Measurements from ENCODE around the gene SARM1.

The SARM1 gene

DNA sequence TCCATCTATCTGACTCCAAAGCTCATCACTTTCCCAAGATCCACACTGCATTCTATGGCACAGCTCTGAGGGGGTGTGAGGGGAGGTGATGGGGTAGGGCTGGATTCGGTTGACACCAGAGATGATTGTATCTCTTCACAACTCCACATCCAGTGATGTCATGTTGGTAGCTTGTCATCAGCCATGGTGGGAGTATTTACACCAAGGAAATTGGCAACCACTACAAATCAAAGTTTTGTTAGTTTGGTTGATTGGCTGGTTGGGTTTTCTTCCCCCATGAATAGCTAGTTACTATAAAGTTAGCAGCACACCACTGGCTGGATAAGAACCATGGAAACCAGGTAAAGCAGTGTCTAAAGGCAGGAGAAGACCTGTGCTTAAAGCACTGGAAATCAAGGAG lies 19.5 kb downstream of the SARM1 start:
- no peak overlapping the region for H3K4me3 ChIP-seq (ENCODE audit: low read length)
- H3K9ac ChIP-seq (ENCODE audit: low read depth, low read length) = no peak overlapping the region
- peaks cover 9% of the 10 kb centered on the region for H3K27me3 ChIP-seq (ENCODE audit: insufficient read depth, low read length)
- H3K27ac ChIP-seq (ENCODE audit: low read length) = no peak overlapping the region
- no peaks in the 10 kb centered on the region; the same call in 1 of the 2 replicates for H3K36me3 ChIP-seq (ENCODE audit: insufficient read depth, low read depth, low read length)
- no peaks in the 10 kb centered on the region for H3K4me1 ChIP-seq (ENCODE audit: insufficient read depth, low read length)
- H3K9me3 ChIP-seq (ENCODE audit: insufficient read depth, low read depth, low read length) = no peaks in the 10 kb centered on the region

DNA sequence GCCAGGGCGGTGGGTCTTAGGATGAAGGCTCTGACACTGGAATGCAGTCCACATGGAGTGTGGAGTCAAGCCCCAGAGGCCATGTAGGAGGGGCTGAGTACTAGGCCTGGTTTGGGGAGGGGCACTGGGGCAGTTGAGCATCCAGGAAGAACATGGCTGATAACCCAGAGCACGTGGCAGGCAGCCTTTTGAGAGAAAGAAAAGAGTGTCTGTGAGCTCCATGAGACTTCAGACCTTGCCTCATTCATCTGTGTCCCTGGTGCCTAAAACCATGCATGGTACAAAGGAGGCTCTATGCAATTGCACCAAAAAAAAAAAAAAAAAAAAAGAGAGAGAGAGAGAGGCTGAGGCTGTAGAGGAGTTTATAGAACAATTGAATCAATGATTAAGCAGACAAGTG lies 19.9 kb downstream of the SARM1 start:
- Histone ChIP-seq H3K4me3 (ENCODE audit: low read length) (no peak overlapping the region), H3K9ac (ENCODE audit: low read depth, low read length) (no peak overlapping the region), H3K4me1 (ENCODE audit: insufficient read depth, low read length) (no peaks in the 10 kb centered on the region), H3K27me3 (ENCODE audit: insufficient read depth, low read length) (peaks cover 5% of the 10 kb centered on the region), H3K27ac (ENCODE audit: low read length) (no peak overlapping the region), H3K36me3 (ENCODE audit: insufficient read depth, low read depth, low read length) (no peaks in the 10 kb centered on the region; the same call in 1 of the 2 replicates), H3K9me3 (ENCODE audit: insufficient read depth, low read depth, low read length) (no peaks in the 10 kb centered on the region)

DNA sequence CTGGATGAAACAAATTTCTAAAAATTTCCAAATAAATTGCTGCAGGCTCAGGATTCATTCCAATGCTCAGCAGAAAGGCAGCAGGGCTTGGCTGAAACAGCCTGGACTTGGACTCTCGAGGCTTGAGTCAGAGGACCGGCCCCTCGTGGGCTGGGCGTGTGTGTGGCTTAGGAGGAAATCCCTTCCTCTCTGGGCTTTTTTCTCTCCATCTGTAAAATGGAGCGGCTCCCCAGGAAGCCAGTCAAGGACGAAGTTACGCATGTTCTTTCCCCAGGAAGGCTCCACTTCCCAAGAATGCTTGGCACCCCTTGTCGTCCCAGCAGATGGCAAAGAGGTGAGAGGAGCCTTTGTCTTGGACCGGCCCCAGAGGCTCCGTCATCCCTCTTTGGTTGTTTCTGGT lies 21.0 kb downstream of the SARM1 start:
- no peaks in the 10 kb centered on the region; the same call in 1 of the 2 replicates for H3K27me3 ChIP-seq (ENCODE audit: insufficient read depth, low read length)
- no peak overlapping the region for H3K27ac ChIP-seq (ENCODE audit: low read length)
- H3K9me3 ChIP-seq (ENCODE audit: insufficient read depth, low read depth, low read length) = no peaks in the 10 kb centered on the region
- no peak overlapping the region for H3K4me3 ChIP-seq (ENCODE audit: low read length)
- H3K36me3 ChIP-seq (ENCODE audit: insufficient read depth, low read depth, low read length) = no peaks in the 10 kb centered on the region; the same call in 1 of the 2 replicates
- H3K4me1 ChIP-seq (ENCODE audit: insufficient read depth, low read length) = no peaks in the 10 kb centered on the region
- no peak overlapping the region for H3K9ac ChIP-seq (ENCODE audit: low read depth, low read length)

GRCh38 chr17:28394337-28395116 lies 23.0 kb downstream of the SARM1 start:
- Histone ChIP-seq H3K4me3 (ENCODE audit: low read length) (no peak overlapping the region), H3K27ac (ENCODE audit: low read length) (no peak overlapping the region), H3K9ac (ENCODE audit: low read depth, low read length) (no peak overlapping the region), H3K36me3 (ENCODE audit: insufficient read depth, low read depth, low read length) (peaks cover 10% of the 10 kb centered on the region; the same call in 1 of the 2 replicates), H3K4me1 (ENCODE audit: insufficient read depth, low read length) (no peaks in the 10 kb centered on the region), H3K27me3 (ENCODE audit: insufficient read depth, low read length) (no peaks in the 10 kb centered on the region; the same call in 1 of the 2 replicates), H3K9me3 (ENCODE audit: insufficient read depth, low read depth, low read length) (no peaks in the 10 kb centered on the region)

DNA sequence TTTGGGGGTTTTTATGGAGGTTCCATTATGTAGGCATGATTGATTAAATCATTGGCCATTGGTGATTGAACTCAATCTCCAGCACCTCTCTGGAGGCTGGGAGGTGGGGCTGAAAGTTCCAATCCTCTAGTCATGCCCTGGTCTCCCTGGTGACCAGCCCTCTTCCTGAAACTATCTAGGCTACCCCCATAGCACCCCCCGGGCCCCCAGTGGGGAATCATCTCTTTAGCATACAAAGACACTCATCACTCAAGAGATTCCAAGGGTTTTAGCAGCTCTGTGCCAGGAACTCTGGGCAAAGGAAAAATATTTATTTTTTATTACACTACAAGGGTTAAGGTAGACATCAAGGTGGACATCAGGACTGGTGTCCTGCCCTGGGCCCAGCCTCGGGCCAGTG lies 23.9 kb downstream of the SARM1 start:
- H3K27me3 ChIP-seq (ENCODE audit: insufficient read depth, low read length) = peaks cover 5% of the 10 kb centered on the region; the same call in 1 of the 2 replicates
- H3K27ac ChIP-seq (ENCODE audit: low read length) = no peak overlapping the region
- no peaks in the 10 kb centered on the region for H3K9me3 ChIP-seq (ENCODE audit: insufficient read depth, low read depth, low read length)
- peaks cover 10% of the 10 kb centered on the region; the same call in 1 of the 2 replicates for H3K36me3 ChIP-seq (ENCODE audit: insufficient read depth, low read depth, low read length)
- H3K4me1 ChIP-seq (ENCODE audit: insufficient read depth, low read length) = no peaks in the 10 kb centered on the region
- no peak overlapping the region for H3K9ac ChIP-seq (ENCODE audit: low read depth, low read length)
- H3K4me3 ChIP-seq (ENCODE audit: low read length) = no peak overlapping the region

- Histone ChIP-seq H3K27ac (ENCODE audit: low read length) (no peak overlapping the region), H3K27me3 (ENCODE audit: insufficient read depth, low read length) (peaks cover 10% of the 10 kb centered on the region), H3K36me3 (ENCODE audit: insufficient read depth, low read depth, low read length) (peaks cover 10% of the 10 kb centered on the region; the same call in 1 of the 2 replicates), H3K9me3 (ENCODE audit: insufficient read depth, low read depth, low read length) (no peaks in the 10 kb centered on the region), H3K9ac (ENCODE audit: low read depth, low read length) (no peak overlapping the region), H3K4me1 (ENCODE audit: insufficient read depth, low read length) (no peaks in the 10 kb centered on the region), H3K4me3 (ENCODE audit: low read length) (no peak overlapping the region)
These were observed 24.5 kb downstream of the SARM1 start for GRCh38 chr17:28395968-28396367.

DNA sequence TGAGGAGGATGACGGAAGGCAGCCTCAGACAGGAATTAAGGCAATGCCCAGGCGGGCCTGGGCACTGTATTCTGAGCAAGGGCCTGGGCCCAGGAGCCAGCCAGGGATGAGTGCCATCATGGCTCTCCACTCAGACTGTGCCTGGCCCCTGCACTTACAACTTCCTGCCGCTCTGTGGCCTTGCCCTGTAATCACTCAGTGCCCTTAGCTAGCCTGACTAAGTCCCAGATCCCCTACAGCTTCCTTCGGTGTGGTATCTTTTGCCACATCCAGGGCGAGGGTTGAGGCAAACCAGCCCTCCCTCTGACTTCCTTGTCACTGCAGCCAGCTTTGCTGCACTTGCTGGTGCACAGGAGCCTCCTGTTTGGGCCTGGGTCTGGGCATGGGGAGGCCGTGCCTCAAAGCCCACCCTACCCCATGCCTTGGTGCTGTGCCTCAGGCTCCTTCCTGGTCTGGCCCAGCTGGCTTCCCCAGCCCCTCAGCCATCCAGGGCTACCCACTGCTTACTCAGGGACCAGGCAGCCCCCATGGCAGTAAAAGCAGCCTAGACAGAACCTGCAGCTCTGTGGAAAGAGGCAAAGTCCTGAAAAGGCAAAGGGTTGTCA lies 25.2 kb downstream of the SARM1 start:
- no peak overlapping the region for H3K27ac ChIP-seq (ENCODE audit: low read length)
- no peak overlapping the region for H3K9ac ChIP-seq (ENCODE audit: low read depth, low read length)
- no peak overlapping the region for H3K4me3 ChIP-seq (ENCODE audit: low read length)
- peaks cover 17% of the 10 kb centered on the region for H3K27me3 ChIP-seq (ENCODE audit: insufficient read depth, low read length)
- H3K9me3 ChIP-seq (ENCODE audit: insufficient read depth, low read depth, low read length) = no peaks in the 10 kb centered on the region
- 0 out of 2 replicates have a peak, but pooled peaks cover 10% of the 10 kb centered on the region for H3K36me3 ChIP-seq (ENCODE audit: insufficient read depth, low read depth, low read length)
- H3K4me1 ChIP-seq (ENCODE audit: insufficient read depth, low read length) = peaks cover 3% of the 10 kb centered on the region

DNA sequence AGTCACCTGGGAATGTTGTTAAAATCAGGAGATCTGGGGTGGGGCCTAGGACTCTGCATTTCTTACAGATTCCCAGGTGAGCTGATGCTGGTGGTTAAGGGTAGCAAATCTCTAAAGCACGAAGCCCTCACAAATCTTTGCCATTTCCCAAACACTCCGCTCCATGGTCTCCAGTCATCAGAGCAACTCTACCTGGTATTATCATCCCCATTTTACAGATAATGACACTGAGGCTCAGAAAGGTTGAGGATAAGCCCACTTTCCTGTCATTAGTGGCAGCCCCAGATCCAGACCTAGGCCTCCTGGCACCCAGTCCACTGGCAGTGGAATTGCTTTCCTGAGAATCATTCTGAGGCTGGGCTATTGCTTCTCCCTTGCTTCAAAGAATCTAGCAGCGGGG lies 25.8 kb downstream of the SARM1 start:
- H3K27me3 ChIP-seq (ENCODE audit: insufficient read depth, low read length) = peaks cover 23% of the 10 kb centered on the region
- H3K36me3 ChIP-seq (ENCODE audit: insufficient read depth, low read depth, low read length) = 0 out of 2 replicates have a peak, but pooled peaks cover 10% of the 10 kb centered on the region
- H3K27ac ChIP-seq (ENCODE audit: low read length) = no peak overlapping the region
- no peak overlapping the region for H3K9ac ChIP-seq (ENCODE audit: low read depth, low read length)
- H3K9me3 ChIP-seq (ENCODE audit: insufficient read depth, low read depth, low read length) = no peaks in the 10 kb centered on the region
- peaks cover 8% of the 10 kb centered on the region for H3K4me1 ChIP-seq (ENCODE audit: insufficient read depth, low read length)
- H3K4me3 ChIP-seq (ENCODE audit: low read length) = no peak overlapping the region

DNA sequence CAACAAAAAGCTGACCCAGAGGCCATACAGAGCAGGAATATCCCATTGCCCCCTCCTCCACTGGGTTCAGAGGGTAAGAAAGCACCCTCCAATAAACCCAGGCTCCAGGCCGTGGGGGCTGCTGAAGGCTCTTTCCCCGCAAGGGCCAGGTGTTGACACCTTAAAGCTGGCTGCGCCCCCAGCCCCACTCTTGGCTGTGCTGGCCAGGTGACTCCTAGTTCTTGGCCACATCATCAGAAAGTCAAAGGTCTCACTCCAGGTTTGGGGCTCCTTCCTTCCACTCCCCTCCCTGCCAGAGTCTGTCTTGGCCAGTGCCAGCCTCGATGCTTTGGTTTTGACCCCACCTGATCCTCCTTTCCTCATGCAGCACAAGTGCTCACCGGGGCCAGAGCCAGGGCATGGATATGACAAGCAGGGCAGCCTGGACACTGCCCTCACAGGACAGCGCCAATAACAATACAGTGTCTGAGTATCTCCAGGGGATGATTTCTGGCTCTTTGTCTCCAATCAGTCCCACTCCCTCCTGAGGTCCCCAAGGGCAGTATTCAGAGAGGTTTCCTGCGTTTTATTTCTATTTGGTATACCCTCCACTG lies 26.3 kb downstream of the SARM1 start:
- Histone ChIP-seq H3K36me3 (ENCODE audit: insufficient read depth, low read depth, low read length) (0 out of 2 replicates have a peak, but pooled peaks cover 10% of the 10 kb centered on the region), H3K9me3 (ENCODE audit: insufficient read depth, low read depth, low read length) (no peaks in the 10 kb centered on the region), H3K4me3 (ENCODE audit: low read length) (no peak overlapping the region), H3K4me1 (ENCODE audit: insufficient read depth, low read length) (peaks cover 13% of the 10 kb centered on the region), H3K27me3 (ENCODE audit: insufficient read depth, low read length) (peaks cover 26% of the 10 kb centered on the region), H3K27ac (ENCODE audit: low read length) (no peak overlapping the region), H3K9ac (ENCODE audit: low read depth, low read length) (no peak overlapping the region)

DNA sequence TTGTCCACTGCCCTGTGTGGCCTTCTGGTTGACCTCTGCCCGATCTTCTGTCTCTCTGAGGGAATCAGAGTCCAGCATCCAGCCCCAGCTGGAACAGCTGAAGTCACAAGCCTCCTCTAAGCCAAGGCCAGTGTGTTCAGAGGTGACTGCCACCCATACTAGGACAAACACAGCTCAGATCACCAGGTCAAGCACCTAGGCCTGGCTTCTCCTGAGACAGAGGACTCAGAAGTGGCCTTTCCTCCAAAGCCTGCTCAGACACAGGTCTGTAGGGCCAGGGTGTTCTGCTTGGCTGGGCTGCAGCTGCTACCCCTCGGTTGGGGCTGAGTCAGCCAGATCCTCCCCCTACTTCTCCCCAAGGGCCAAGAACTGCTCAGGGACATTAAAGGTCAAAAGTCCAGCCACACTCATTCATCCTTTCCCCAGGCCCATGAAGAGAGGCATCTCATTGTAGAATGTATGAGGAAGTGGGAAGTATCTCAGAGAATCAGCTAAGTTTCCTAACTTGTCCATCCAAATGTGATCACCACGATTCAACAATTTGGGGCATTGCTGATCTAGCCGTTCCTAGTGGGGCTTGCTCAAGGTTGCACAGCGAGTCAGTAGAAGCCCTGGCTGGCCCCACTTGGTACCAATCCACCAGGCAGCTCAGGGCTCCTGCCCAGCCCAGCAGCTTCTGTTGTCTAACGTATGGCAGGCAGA lies 26.9 kb downstream of the SARM1 start:
- Histone ChIP-seq H3K36me3 (ENCODE audit: insufficient read depth, low read depth, low read length) (0 out of 2 replicates have a peak, but pooled peaks cover 10% of the 10 kb centered on the region), H3K9ac (ENCODE audit: low read depth, low read length) (no peak overlapping the region), H3K4me1 (ENCODE audit: insufficient read depth, low read length) (peaks cover 20% of the 10 kb centered on the region), H3K4me3 (ENCODE audit: low read length) (no peak overlapping the region), H3K27ac (ENCODE audit: low read length) (no peak overlapping the region), H3K9me3 (ENCODE audit: insufficient read depth, low read depth, low read length) (no peaks in the 10 kb centered on the region), H3K27me3 (ENCODE audit: insufficient read depth, low read length) (peaks cover 32% of the 10 kb centered on the region)

DNA sequence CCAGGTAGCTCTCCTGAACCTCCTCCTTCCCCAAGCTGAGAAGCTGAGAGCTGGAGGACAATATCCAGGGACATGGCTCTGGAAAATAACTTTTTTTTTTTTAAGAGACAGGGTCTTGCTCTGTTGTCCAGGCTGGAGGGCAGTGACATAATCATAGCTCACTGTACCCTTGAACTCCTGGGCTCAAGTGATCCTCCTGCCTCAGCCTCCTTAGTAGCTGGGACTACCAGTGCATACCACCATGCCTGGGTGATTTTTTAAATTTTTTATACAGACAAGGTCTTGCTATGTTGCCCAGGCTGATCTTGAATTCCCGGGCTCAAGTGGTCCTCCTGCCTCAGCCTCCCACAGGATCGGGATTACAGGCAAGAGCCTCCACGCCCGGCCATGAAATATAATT lies 28.3 kb downstream of the SARM1 start:
- Histone ChIP-seq H3K4me1 (ENCODE audit: insufficient read depth, low read length) (peaks cover 23% of the 10 kb centered on the region), H3K36me3 (ENCODE audit: insufficient read depth, low read depth, low read length) (0 out of 2 replicates have a peak, but pooled peaks cover 10% of the 10 kb centered on the region), H3K9ac (ENCODE audit: low read depth, low read length) (no peak overlapping the region), H3K9me3 (ENCODE audit: insufficient read depth, low read depth, low read length) (no peaks in the 10 kb centered on the region), H3K4me3 (ENCODE audit: low read length) (no peak overlapping the region), H3K27me3 (ENCODE audit: insufficient read depth, low read length) (peaks cover 46% of the 10 kb centered on the region), H3K27ac (ENCODE audit: low read length) (no peak overlapping the region)
